WTC11 (cell line): Measurements from ENCODE around the gene PRR23B. TPM values are rescaled to one million over a fixed set of nuclear protein-coding genes. Genes with fewer than 3 reads are reported as not detected.

Experiments
- CREM ChIP-seq: sonication (generic); formaldehyde crosslinking; IDR thresholded peaks from 2 replicates; pipeline ENCODE4 v1.8.1; 2022; ENCODE audit warnings: mild to moderate bottlenecking, missing genetic modification reagents, moderate library complexity
- FOXK1 ChIP-seq: sonication (generic); formaldehyde crosslinking; IDR thresholded peaks from 2 replicates; pipeline ENCODE4 v1.8.0; 2022; ENCODE audit warnings: mild to moderate bottlenecking, moderate library complexity, missing genetic modification reagents
- HMGA2 ChIP-seq: fragments of 250-450 bp; sonication (Bioruptor Pico); IDR thresholded peaks from 2 replicates; pipeline ENCODE4 v1.4.0; 2021; ENCODE audit warnings: mild to moderate bottlenecking, moderate library complexity
- PRRX2 ChIP-seq: fragments of 250-450 bp; sonication (Bioruptor Pico); IDR thresholded peaks from 2 replicates; pipeline ENCODE4 v1.8.0; 2021; ENCODE audit warnings: mild to moderate bottlenecking
- SP1 ChIP-seq: sonication (generic); formaldehyde crosslinking; conservative IDR thresholded peaks from 2 replicates; pipeline ENCODE4 v1.8.1; 2022; ENCODE audit warnings: missing genetic modification reagents
- TP53 ChIP-seq: sonication (generic); formaldehyde crosslinking; IDR thresholded peaks from 2 replicates; pipeline ENCODE4 v1.8.1; 2023; ENCODE audit warnings: mild to moderate bottlenecking, missing genetic modification reagents
- total RNA-seq: library from RNA; stranded (reverse); gene quantifications from 3 replicates; pipeline ENCODE4 v1.2.3, GENCODE V29; 2021
- TF ChIP-seq, protein P1 (sequence below): sonication (generic); formaldehyde crosslinking; IDR thresholded peaks from 2 replicates; pipeline ENCODE4 v1.8.1; 2023; ENCODE audit warnings: mild to moderate bottlenecking, missing genetic modification reagents, borderline replicate concordance
- TF ChIP-seq, protein P2 (sequence below): sonication (generic); formaldehyde crosslinking; IDR thresholded peaks from 2 replicates; pipeline ENCODE4 v1.8.0; 2022; ENCODE audit warnings: mild to moderate bottlenecking, missing genetic modification reagents
- TF ChIP-seq, protein P3 (sequence below): sonication (generic); formaldehyde crosslinking; IDR thresholded peaks from 2 replicates; pipeline ENCODE4 v1.8.0; 2022; ENCODE audit warnings: mild to moderate bottlenecking, missing genetic modification reagents
- TF ChIP-seq, protein P4 (sequence below): fragments of 250-450 bp; sonication (Bioruptor Pico); IDR thresholded peaks from 2 replicates; pipeline ENCODE4 v1.8.0; 2021; ENCODE audit warnings: mild to moderate bottlenecking
- TF ChIP-seq, protein P5 (sequence below): sonication (generic); formaldehyde crosslinking; IDR thresholded peaks from 2 replicates; pipeline ENCODE4 v1.8.0; 2023; ENCODE audit warnings: missing genetic modification reagents
- TF ChIP-seq, protein P6 (sequence below): sonication (generic); formaldehyde crosslinking; IDR thresholded peaks from 2 replicates; pipeline ENCODE4 v1.8.1; 2023; ENCODE audit warnings: mild to moderate bottlenecking, missing genetic modification reagents, moderate library complexity
- TF ChIP-seq, protein P7 (sequence below): fragments of 250-450 bp; sonication (Bioruptor Pico); IDR thresholded peaks from 2 replicates; pipeline ENCODE4 v1.9.0; 2021; ENCODE audit warnings: mild to moderate bottlenecking, borderline replicate concordance

The PRR23B gene
- total RNA-seq, 1 experiment from 2014 or later = not detected

DNA sequence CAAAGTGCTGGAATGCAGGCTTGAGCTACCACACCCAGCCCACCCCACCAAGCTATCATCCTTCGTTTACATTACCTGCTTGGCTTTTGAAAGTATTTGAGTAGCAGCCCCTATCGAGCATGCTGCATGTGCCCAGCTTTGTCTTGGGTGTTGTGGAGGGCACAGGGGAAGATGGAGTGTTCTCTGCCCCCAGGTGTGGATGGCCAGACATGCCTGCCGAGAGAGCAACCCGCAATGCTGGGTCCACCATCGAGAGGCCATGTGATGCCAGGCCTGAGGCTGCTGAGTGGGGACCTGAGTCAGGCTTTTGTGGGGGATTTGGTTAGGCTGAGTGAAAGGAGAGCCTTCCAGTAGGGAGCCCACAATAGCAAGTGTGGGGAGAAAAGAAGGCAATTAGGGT is 47.8 kb downstream of the PRR23B start (continued):
- TF ChIP-seq, protein P1, sequence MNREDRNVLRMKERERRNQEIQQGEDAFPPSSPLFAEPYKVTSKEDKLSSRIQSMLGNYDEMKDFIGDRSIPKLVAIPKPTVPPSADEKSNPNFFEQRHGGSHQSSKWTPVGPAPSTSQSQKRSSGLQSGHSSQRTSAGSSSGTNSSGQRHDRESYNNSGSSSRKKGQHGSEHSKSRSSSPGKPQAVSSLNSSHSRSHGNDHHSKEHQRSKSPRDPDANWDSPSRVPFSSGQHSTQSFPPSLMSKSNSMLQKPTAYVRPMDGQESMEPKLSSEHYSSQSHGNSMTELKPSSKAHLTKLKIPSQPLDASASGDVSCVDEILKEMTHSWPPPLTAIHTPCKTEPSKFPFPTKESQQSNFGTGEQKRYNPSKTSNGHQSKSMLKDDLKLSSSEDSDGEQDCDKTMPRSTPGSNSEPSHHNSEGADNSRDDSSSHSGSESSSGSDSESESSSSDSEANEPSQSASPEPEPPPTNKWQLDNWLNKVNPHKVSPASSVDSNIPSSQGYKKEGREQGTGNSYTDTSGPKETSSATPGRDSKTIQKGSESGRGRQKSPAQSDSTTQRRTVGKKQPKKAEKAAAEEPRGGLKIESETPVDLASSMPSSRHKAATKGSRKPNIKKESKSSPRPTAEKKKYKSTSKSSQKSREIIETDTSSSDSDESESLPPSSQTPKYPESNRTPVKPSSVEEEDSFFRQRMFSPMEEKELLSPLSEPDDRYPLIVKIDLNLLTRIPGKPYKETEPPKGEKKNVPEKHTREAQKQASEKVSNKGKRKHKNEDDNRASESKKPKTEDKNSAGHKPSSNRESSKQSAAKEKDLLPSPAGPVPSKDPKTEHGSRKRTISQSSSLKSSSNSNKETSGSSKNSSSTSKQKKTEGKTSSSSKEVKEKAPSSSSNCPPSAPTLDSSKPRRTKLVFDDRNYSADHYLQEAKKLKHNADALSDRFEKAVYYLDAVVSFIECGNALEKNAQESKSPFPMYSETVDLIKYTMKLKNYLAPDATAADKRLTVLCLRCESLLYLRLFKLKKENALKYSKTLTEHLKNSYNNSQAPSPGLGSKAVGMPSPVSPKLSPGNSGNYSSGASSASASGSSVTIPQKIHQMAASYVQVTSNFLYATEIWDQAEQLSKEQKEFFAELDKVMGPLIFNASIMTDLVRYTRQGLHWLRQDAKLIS (CRISPR knock-in tag) = no peak
- TF ChIP-seq FOXK1 (CRISPR knock-in tag) (no peak), HMGA2 (CRISPR knock-in tag) (no peak), PRRX2 (no peak), TP53 (no peak), CREM (CRISPR knock-in tag) (no peak), SP1 (no peak)
- TF ChIP-seq, protein P2, sequence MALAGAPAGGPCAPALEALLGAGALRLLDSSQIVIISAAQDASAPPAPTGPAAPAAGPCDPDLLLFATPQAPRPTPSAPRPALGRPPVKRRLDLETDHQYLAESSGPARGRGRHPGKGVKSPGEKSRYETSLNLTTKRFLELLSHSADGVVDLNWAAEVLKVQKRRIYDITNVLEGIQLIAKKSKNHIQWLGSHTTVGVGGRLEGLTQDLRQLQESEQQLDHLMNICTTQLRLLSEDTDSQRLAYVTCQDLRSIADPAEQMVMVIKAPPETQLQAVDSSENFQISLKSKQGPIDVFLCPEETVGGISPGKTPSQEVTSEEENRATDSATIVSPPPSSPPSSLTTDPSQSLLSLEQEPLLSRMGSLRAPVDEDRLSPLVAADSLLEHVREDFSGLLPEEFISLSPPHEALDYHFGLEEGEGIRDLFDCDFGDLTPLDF = no peak
- TF ChIP-seq, protein P3, sequence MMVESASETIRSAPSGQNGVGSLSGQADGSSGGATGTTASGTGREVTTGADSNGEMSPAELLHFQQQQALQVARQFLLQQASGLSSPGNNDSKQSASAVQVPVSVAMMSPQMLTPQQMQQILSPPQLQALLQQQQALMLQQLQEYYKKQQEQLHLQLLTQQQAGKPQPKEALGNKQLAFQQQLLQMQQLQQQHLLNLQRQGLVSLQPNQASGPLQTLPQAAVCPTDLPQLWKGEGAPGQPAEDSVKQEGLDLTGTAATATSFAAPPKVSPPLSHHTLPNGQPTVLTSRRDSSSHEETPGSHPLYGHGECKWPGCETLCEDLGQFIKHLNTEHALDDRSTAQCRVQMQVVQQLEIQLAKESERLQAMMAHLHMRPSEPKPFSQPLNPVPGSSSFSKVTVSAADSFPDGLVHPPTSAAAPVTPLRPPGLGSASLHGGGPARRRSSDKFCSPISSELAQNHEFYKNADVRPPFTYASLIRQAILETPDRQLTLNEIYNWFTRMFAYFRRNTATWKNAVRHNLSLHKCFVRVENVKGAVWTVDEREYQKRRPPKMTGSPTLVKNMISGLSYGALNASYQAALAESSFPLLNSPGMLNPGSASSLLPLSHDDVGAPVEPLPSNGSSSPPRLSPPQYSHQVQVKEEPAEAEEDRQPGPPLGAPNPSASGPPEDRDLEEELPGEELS (CRISPR knock-in tag) = no peak
- TF ChIP-seq, protein P4, sequence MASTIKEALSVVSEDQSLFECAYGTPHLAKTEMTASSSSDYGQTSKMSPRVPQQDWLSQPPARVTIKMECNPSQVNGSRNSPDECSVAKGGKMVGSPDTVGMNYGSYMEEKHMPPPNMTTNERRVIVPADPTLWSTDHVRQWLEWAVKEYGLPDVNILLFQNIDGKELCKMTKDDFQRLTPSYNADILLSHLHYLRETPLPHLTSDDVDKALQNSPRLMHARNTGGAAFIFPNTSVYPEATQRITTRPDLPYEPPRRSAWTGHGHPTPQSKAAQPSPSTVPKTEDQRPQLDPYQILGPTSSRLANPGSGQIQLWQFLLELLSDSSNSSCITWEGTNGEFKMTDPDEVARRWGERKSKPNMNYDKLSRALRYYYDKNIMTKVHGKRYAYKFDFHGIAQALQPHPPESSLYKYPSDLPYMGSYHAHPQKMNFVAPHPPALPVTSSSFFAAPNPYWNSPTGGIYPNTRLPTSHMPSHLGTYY (CRISPR knock-in tag) = no peak
- TF ChIP-seq, protein P5, sequence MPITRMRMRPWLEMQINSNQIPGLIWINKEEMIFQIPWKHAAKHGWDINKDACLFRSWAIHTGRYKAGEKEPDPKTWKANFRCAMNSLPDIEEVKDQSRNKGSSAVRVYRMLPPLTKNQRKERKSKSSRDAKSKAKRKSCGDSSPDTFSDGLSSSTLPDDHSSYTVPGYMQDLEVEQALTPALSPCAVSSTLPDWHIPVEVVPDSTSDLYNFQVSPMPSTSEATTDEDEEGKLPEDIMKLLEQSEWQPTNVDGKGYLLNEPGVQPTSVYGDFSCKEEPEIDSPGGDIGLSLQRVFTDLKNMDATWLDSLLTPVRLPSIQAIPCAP (CRISPR knock-in tag) = no peak
- TF ChIP-seq, protein P6, sequence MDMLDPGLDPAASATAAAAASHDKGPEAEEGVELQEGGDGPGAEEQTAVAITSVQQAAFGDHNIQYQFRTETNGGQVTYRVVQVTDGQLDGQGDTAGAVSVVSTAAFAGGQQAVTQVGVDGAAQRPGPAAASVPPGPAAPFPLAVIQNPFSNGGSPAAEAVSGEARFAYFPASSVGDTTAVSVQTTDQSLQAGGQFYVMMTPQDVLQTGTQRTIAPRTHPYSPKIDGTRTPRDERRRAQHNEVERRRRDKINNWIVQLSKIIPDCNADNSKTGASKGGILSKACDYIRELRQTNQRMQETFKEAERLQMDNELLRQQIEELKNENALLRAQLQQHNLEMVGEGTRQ (CRISPR knock-in tag) = no peak
- TF ChIP-seq, protein P7, sequence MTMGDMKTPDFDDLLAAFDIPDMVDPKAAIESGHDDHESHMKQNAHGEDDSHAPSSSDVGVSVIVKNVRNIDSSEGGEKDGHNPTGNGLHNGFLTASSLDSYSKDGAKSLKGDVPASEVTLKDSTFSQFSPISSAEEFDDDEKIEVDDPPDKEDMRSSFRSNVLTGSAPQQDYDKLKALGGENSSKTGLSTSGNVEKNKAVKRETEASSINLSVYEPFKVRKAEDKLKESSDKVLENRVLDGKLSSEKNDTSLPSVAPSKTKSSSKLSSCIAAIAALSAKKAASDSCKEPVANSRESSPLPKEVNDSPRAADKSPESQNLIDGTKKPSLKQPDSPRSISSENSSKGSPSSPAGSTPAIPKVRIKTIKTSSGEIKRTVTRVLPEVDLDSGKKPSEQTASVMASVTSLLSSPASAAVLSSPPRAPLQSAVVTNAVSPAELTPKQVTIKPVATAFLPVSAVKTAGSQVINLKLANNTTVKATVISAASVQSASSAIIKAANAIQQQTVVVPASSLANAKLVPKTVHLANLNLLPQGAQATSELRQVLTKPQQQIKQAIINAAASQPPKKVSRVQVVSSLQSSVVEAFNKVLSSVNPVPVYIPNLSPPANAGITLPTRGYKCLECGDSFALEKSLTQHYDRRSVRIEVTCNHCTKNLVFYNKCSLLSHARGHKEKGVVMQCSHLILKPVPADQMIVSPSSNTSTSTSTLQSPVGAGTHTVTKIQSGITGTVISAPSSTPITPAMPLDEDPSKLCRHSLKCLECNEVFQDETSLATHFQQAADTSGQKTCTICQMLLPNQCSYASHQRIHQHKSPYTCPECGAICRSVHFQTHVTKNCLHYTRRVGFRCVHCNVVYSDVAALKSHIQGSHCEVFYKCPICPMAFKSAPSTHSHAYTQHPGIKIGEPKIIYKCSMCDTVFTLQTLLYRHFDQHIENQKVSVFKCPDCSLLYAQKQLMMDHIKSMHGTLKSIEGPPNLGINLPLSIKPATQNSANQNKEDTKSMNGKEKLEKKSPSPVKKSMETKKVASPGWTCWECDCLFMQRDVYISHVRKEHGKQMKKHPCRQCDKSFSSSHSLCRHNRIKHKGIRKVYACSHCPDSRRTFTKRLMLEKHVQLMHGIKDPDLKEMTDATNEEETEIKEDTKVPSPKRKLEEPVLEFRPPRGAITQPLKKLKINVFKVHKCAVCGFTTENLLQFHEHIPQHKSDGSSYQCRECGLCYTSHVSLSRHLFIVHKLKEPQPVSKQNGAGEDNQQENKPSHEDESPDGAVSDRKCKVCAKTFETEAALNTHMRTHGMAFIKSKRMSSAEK (CRISPR knock-in tag) = no peak
